CD14-positive monocyte (primary cell): ENCODE results near the gene COL27A1. TPM values are rescaled to one million over a fixed set of nuclear protein-coding genes. Genes with fewer than 3 reads are reported as not detected.

Source experiments
- DNase-seq, 3 donors: peaks; one replicate each; pipeline ENCODE4 v3.0.0-alpha.2; 2011 to 2022
- H2AFZ ChIP-seq: 2 replicates; pipeline ENCODE4 v1.6.0; 2012; ENCODE audit warnings: mild to moderate bottlenecking, low read depth, low read length, inconsistent platforms; ENCODE audit not compliant: insufficient read depth, poor library complexity, severe bottlenecking
- H3K27ac ChIP-seq, 2 donors: 1 replicate in 1 of 2; 2 replicates in 1 of 2; pipeline ENCODE4 v1.5.1; 2012 to 2013; ENCODE audit warnings: low read length in 2 of 2, control low read depth in 1 of 2, inconsistent platforms in 1 of 2, low read depth in 1 of 2, mild to moderate bottlenecking in 1 of 2
- H3K27me3 ChIP-seq, 2 donors: one replicate each; pipeline versions ENCODE4 v1.6.0 to v1.6.1; 2011 to 2013; ENCODE audit warnings: low read length in 2 of 2; ENCODE audit not compliant: control insufficient read depth in 2 of 2, insufficient read depth in 2 of 2
- H3K36me3 ChIP-seq, 2 donors: replicated peaks in 1 of 2; 1 replicate in 1 of 2; 2 replicates in 1 of 2; pipeline versions ENCODE4 v1.5.1 to v1.6.1; 2012 to 2013; ENCODE audit warnings: low read length in 2 of 2, control low read depth in 1 of 2, inconsistent platforms in 1 of 2, mild to moderate bottlenecking in 1 of 2; ENCODE audit not compliant: insufficient read depth in 2 of 2, control insufficient read depth in 1 of 2
- H3K4me1 ChIP-seq, 2 donors: 1 replicate in 1 of 2; 2 replicates in 1 of 2; pipeline versions ENCODE4 v1.5.1 to v1.6.1; 2012 to 2013; ENCODE audit warnings: low read length in 2 of 2, control low read depth in 1 of 2, inconsistent platforms in 1 of 2, mild to moderate bottlenecking in 1 of 2, moderate library complexity in 1 of 2; ENCODE audit not compliant: insufficient read depth in 2 of 2, control insufficient read depth in 1 of 2
- H3K4me2 ChIP-seq: replicated peaks from 2 replicates; pipeline ENCODE3; 2012; ENCODE audit warnings: low read length, moderate library complexity, mild to moderate bottlenecking; ENCODE audit not compliant: poor library complexity, severe bottlenecking; ENCODE audit errors: extremely low read depth
- H3K4me3 ChIP-seq, 3 experiments: fragments of 200-600 bp in 1 of 3; sonication (generic) in 1 of 3; replicated peaks in 1 of 3; 1 replicate in 2 of 3; 2 replicates in 1 of 3; pipeline ENCODE4 v1.5.1; 2011 to 2013; ENCODE audit warnings: low read length in 3 of 3, mild to moderate bottlenecking in 3 of 3, control low read depth in 2 of 3, low read depth in 2 of 3, inconsistent platforms in 1 of 3, moderate library complexity in 1 of 3
- H3K79me2 ChIP-seq: 2 replicates; pipeline ENCODE4 v1.6.0; 2012; ENCODE audit warnings: mild to moderate bottlenecking, control low read depth, inconsistent platforms, low read length, moderate library complexity; ENCODE audit not compliant: insufficient read depth
- H3K9ac ChIP-seq: 2 replicates; pipeline ENCODE4 v1.6.0; 2017; ENCODE audit warnings: low read length, mild to moderate bottlenecking; ENCODE audit not compliant: insufficient read depth, poor library complexity, severe bottlenecking
- H3K9me3 ChIP-seq, 2 donors: replicated peaks in 1 of 2; 1 replicate in 1 of 2; 2 replicates in 1 of 2; pipeline versions ENCODE4 v1.5.1 to v1.6.1; 2012 to 2013; ENCODE audit warnings: low read length in 2 of 2, control low read depth in 1 of 2; ENCODE audit not compliant: control insufficient read depth in 1 of 2, insufficient read depth in 1 of 2
- H4K20me1 ChIP-seq: 2 replicates; pipeline ENCODE4 v1.6.0; 2012; ENCODE audit warnings: mild to moderate bottlenecking, low read length, control low read depth, moderate library complexity; ENCODE audit not compliant: insufficient read depth
- H3K27ac Mint-ChIP-seq, 7 donors: one replicate each; pipeline ENCODE4 v1.8.0; 2020; ENCODE audit warnings: mild to moderate bottlenecking in 7 of 7, mixed read lengths in 7 of 7, moderate library complexity in 6 of 7, inconsistent platforms in 2 of 7
- H3K27me3 Mint-ChIP-seq, 3 donors: one replicate each; pipeline ENCODE4 v1.8.0; 2021 to 2022; ENCODE audit warnings: low read depth in 3 of 3, mild to moderate bottlenecking in 3 of 3, mixed read lengths in 3 of 3, moderate library complexity in 3 of 3, inconsistent platforms in 1 of 3
- H3K36me3 Mint-ChIP-seq, 2 donors: one replicate each; pipeline ENCODE4 v1.8.0; 2020; ENCODE audit warnings: mixed read lengths in 2 of 2, inconsistent platforms in 1 of 2, mild to moderate bottlenecking in 1 of 2
- H3K4me1 Mint-ChIP-seq: one replicate; pipeline ENCODE4 v1.8.0; 2020; ENCODE audit warnings: mild to moderate bottlenecking, mixed read lengths
- H3K4me3 Mint-ChIP-seq, 2 donors: one replicate each; pipeline ENCODE4 v1.8.0; 2020; ENCODE audit warnings: mild to moderate bottlenecking in 2 of 2, mixed read lengths in 2 of 2, moderate library complexity in 1 of 2
- H3K9me3 Mint-ChIP-seq, 7 donors: one replicate each; pipeline ENCODE4 v1.8.0; 2020 to 2022; ENCODE audit warnings: mixed read lengths in 7 of 7, mild to moderate bottlenecking in 6 of 7, moderate library complexity in 6 of 7, inconsistent platforms in 2 of 7
- CTCF ChIP-seq: fragments of 200-600 bp; IDR thresholded peaks from one replicate; pipeline ENCODE4 v1.8.0; 2022; ENCODE audit warnings: antibody characterized with exemption, mild to moderate bottlenecking
- WGBS: methylation state at CpG from one replicate; pipeline ENCODE4 v1.1.5; 2013; ENCODE audit warnings: missing lambda C conversion rate; ENCODE audit not compliant: insufficient coverage; 5-methylcytosine and 5-hydroxymethylcytosine counted together
- intact Hi-C, 2 donors: fragments of 100-400 bp; cut with micrococcal nuclease; formaldehyde crosslinking; loops; one replicate each; pipeline versions ENCODE4 v1.15.0 to v1.15.1; 2023
- polyA plus RNA-seq, 3 donors: library from polyadenylated mRNA; depleted of rRNA in 1 of 3; unstranded in 2 of 3; stranded (reverse) in 1 of 3; fragments of 300-500 nt in 2 of 3; fragments of >200 nt in 1 of 3; fragmentation: Illumina TruSeq in 2 of 3; gene quantifications; 1 replicate in 2 of 3; 2 replicates in 1 of 3; pipeline ENCODE4 v1.2.3, GENCODE V29; 2012 to 2021

COL27A1 gene
- polyA plus RNA-seq, 3 donors: 0.03 TPM; not detected in 2

- 89% methylated on average over 6 of the region's 10 CpGs for WGBS
- no peak overlapping the region for H3K9ac ChIP-seq
- Mint-ChIP-seq H3K27ac (no peak overlapping the region), H3K9me3 (peaks cover 0 to 2% (median 0%) of the 10 kb centered on the region in 7 donors), H3K4me3 (no peak overlapping the region), H3K36me3 (no peaks in the 10 kb centered on the region), H3K4me1 (no peaks in the 10 kb centered on the region), H3K27me3 (peaks cover 1 to 6% (median 3%) of the 10 kb centered on the region in 3 donors)
- no peaks in the 10 kb centered on the region for H3K36me3 ChIP-seq
- intact Hi-C loops: no loop called here
- H3K4me1 ChIP-seq: no peaks in the 10 kb centered on the region
- no peaks in the 10 kb centered on the region for H3K27me3 ChIP-seq
- H4K20me1 ChIP-seq: no peaks in the 10 kb centered on the region
- H3K4me2 ChIP-seq: no peak overlapping the region
- H3K27ac ChIP-seq: no peak overlapping the region
- no peak overlapping the region for H3K4me3 ChIP-seq
- no peaks in the 10 kb centered on the region for H3K9me3 ChIP-seq
- H3K79me2 ChIP-seq: no peaks in the 10 kb centered on the region
- H2AFZ ChIP-seq: no peak overlapping the region
- no peak for TF ChIP-seq CTCF
- DNase-seq: no peak
These were observed 101.5 kb downstream of the COL27A1 start for GRCh38 chr9:114256827-114257328.

DNA sequence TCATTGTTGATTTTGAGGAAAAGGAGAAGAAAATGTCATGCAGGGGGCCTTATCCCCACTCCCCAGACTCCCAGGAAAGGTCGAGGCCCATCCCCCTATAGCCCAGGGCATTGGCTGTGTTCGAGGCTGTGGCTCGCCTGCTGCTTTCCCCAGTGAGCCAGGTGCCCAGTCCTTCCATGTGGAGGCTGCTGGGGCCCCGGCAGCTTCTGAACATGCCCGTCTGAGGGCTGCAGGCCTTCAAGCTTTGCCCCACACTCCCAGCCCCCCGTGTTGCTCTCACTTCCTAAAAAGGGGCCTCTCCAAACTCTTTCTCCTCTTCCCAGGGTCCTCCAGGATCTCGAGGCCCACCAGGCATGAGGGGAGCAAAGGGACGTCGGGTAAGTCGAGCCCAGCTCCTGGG, 102.9 kb downstream of the COL27A1 start:
- peaks cover 0 to 6% (median 3%) of the 10 kb centered on the region in 3 donors for H3K27me3 Mint-ChIP-seq
- 69% methylated on average over 7 of the region's 10 CpGs for WGBS
- H3K36me3 ChIP-seq: no peaks in the 10 kb centered on the region
- H3K9me3 Mint-ChIP-seq: peaks cover 0 to 2% (median 0%) of the 10 kb centered on the region in 7 donors
- H3K4me3 ChIP-seq: no peak overlapping the region
- no peak for TF ChIP-seq CTCF
- no peaks in the 10 kb centered on the region for H3K79me2 ChIP-seq
- no peaks in the 10 kb centered on the region for H3K27me3 ChIP-seq
- DNase-seq: no peak
- H3K9ac ChIP-seq: no peak overlapping the region
- no peak overlapping the region for H2AFZ ChIP-seq
- no peaks in the 10 kb centered on the region for H3K4me1 Mint-ChIP-seq
- H3K27ac ChIP-seq: no peak overlapping the region
- intact Hi-C loops: no loop called here
- H4K20me1 ChIP-seq: no peaks in the 10 kb centered on the region
- no peak overlapping the region for H3K4me2 ChIP-seq
- no peaks in the 10 kb centered on the region for H3K36me3 Mint-ChIP-seq
- no peak overlapping the region for H3K4me3 Mint-ChIP-seq
- no peak overlapping the region for H3K27ac Mint-ChIP-seq
- H3K4me1 ChIP-seq: no peaks in the 10 kb centered on the region
- no peaks in the 10 kb centered on the region for H3K9me3 ChIP-seq
